DND-41 (cell line): ENCODE measurements around the gene PTPRN2.

Experiments used
- CTCF ChIP-seq: IDR thresholded peaks from 2 replicates; pipeline ENCODE4 v1.5.1; 2012; ENCODE audit warnings: borderline replicate concordance, low read length, moderate library complexity, mild to moderate bottlenecking; ENCODE audit not compliant: poor library complexity, severe bottlenecking; ENCODE audit errors: extremely low read depth
- EZH2 ChIP-seq: IDR thresholded peaks from 3 replicates; pipeline ENCODE4 v1.6.1; 2012; ENCODE audit warnings: borderline replicate concordance, low read depth, mild to moderate bottlenecking, moderate library complexity, low read length, inconsistent platforms; ENCODE audit not compliant: severe bottlenecking

DNA sequence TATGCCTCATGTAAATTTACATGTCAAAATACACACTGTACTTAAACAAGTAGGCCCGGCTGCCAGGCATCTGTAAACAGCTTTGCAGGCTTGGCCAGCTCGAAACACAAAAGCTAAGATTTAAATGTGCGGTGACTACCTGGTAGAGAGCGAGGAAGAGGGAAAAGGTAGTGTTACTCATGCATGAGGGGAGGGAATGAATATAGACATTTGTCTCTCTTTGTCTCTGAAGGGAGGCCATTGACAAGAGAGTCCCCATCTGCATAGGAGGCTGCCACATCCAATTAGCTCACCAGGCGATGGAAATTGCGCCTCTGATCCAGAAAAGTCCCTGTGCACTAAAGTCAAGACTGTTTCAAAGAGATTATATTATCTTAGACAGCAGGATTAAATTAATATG, 535.8 kb downstream of the PTPRN2 start:
- TF ChIP-seq EZH2 (no peak), CTCF (no peak)
